Retinal pigment epithelial cell (primary cell): ENCODE results near the gene PRMT6.

ENCODE experiments used
- DNase-seq: peaks from one replicate; pipeline ENCODE4 v3.0.0-alpha.2; 2010; ENCODE audit warnings: low read depth
- H3K4me3 ChIP-seq: 2 replicates; pipeline ENCODE4 v1.5.1; 2011; ENCODE audit warnings: mild to moderate bottlenecking, low read length, control low read depth, moderate library complexity
- CTCF ChIP-seq: conservative IDR thresholded peaks from 2 replicates; pipeline ENCODE4 v1.5.1; 2011; ENCODE audit warnings: low read depth, low read length, control low read depth, inconsistent platforms

Gene PRMT6

DNA sequence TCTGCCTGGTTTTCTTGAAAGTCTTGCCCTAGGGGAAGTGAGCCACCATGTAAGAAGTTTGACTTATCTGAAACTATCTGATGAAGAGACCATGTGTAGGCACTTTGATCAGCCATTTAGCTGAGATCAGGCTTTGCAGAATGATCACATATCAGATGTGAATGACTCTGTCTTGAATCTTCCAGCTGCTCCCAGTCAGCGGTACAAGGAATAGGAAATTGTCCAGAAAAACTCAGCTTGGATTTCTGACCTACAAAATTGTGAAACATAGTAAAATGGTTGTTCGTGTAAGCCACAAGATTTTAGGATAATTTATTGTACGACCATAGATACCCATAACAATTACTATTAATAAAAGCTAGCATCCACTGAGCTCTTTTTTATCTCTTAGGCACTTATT lies 42.5 kb downstream of the PRMT6 start:
- H3K4me3 ChIP-seq, result no peak overlapping the region
- no peak for DNase-seq
- no peak for TF ChIP-seq CTCF

GRCh38 chr1:107100331-107100984 lies 44.0 kb downstream of the PRMT6 start:
- no peak for DNase-seq
- no peak overlapping the region for H3K4me3 ChIP-seq
- TF ChIP-seq CTCF, result no peak

GRCh38 chr1:107105914-107106313 lies 49.4 kb downstream of the PRMT6 start:
- DNase-seq, result no peak
- no peak overlapping the region for H3K4me3 ChIP-seq
- TF ChIP-seq CTCF, result no peak
